Renal pelvis (tissue), 4 donors: ENCODE measurements around the gene SPATA31C1. TPM values are rescaled to one million over a fixed set of nuclear protein-coding genes. Genes with fewer than 3 reads are reported as not detected.
"Not testable (repeated sequence)": the region's sequence is repeated elsewhere in the genome, so short reads cannot be mapped to it uniquely, and the experiment has no call there.

Source experiments
- DNase-seq: peaks from one replicate; pipeline ENCODE4 v3.0.0-alpha.2; 2013
- polyA plus RNA-seq, 3 donors: library from polyadenylated mRNA; unstranded; fragments of 120-200 nt; gene quantifications; one replicate each; pipeline ENCODE4 v1.2.1, GENCODE V29; 2013; ENCODE audit not compliant: insufficient read length in 3 of 3

SPATA31C1 gene
- polyA plus RNA-seq, 3 donors: 0.55 to 0.80 (median 0.62) TPM

DNA sequence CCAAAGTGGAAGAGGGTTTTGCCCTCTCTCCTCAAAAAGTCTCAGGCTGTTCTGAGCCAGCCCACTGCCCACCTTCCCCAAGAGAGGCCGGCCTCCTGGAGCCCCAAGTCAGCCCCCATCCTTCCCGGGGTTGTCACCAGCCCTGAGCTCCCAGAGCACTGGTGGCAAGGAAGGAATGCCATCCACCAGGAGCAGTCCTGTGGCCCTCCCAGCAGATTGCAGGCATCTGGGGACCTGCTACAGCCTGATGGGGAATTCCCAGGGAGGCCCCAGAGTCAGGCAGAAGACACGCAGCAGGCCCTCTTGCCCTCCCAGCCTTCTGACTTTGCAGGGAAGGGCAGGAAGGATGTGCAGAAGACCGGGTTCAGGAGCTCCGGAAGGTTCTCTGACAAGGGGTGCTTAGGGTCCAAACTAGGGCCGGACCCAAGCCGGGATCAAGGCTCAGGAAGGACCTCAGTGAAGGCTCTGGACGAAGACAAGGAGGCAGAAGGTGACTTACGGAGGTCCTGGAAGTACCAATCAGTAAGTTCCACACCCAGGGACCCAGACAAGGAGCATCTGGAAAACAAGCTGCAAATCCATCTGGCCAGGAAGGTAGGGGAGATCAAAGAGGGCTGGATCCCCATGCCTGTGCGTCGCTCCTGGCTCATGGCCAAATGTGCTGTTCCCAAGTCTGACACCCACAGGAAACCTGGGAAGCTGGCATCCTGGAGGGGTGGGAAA lies 31.4 kb upstream of the SPATA31C1 start:
- DNase-seq: no peak

DNA sequence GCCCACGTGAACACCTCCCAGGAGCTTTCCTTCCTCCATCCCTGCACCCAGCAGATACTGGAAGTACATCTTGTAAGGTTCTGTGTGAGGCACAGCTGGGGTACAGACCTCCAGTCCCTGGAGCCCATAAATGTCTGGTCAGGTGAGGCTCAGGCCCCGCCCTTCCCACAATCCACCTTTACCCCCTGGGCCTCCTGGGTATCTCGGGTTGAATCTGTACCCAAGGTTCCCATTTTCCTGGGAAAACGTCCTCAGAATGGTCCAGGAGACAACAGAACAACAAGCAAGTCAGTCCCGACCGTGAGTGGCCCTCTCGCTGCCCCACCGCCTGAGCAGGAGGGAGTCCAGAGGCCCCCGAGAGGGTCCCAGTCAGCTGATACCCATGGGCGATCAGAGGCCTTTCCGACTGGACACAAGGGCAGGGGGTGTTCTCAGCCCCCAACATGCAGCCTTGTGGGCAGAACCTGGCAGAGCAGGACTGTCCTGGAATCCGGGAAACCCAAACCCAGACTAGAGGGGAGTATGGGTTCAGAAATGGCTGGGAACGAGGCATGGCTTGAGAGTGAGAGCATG lies 30.7 kb upstream of the SPATA31C1 start:
- no peak for DNase-seq

DNA sequence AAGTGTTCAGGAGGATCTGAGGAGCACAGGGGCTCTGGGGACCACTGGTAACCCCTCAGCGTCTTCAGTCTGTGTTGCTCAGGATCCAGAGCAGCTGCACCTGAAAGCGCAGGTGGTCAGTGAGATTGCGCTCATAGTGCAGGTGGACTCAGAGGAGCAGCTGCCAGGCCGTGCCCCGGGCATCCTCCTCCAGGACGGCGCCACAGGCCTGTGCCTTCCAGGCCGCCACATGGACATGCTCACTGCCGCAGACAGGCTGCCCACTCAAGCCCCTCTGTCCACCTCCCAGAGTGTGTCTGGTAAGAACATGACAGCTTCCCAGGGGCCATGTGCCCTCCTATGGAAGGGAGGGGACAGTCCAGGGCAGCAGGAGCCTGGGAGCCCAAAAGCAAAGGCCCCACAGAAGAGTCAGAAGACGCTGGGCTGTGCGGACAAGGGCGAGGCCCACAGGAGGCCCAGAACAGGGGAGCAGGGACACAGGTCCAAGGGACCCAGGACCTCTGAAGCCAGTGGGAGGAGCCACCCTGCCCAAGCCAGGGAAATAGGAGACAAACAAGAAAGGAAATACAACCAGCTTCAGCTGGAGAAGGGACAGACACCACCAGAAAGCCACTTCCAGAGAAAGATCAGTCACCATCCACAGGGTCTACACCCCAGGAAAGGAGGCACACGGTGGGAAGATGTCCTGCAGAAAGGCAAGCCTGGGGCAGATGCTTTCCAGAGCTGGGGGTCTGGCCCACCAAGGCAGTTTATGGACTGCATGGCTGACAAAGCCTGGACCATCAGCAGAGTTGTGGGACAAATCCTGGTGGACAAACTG lies 29.9 kb upstream of the SPATA31C1 start:
- DNase-seq: no peak

DNA sequence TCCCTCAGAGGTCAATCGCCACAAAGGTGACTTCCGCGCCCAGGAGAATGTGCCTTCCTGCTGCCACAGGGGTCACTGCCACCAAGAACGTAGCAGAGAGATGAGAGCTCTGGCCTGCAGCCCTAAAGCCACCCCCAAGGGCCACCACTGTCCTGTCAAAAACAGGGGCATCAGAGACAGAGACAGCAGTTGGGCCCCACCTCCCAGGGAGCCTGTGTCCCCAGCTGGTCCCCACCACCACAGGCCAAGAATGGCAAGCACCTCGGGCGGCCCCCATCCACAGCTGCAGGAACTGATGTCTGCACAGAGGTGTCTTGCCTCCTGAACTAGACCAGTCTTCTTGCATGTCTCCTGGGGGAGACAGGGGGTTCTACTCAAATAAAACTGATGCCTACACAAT lies 29.3 kb upstream of the SPATA31C1 start:
- DNase-seq: no peak

DNA sequence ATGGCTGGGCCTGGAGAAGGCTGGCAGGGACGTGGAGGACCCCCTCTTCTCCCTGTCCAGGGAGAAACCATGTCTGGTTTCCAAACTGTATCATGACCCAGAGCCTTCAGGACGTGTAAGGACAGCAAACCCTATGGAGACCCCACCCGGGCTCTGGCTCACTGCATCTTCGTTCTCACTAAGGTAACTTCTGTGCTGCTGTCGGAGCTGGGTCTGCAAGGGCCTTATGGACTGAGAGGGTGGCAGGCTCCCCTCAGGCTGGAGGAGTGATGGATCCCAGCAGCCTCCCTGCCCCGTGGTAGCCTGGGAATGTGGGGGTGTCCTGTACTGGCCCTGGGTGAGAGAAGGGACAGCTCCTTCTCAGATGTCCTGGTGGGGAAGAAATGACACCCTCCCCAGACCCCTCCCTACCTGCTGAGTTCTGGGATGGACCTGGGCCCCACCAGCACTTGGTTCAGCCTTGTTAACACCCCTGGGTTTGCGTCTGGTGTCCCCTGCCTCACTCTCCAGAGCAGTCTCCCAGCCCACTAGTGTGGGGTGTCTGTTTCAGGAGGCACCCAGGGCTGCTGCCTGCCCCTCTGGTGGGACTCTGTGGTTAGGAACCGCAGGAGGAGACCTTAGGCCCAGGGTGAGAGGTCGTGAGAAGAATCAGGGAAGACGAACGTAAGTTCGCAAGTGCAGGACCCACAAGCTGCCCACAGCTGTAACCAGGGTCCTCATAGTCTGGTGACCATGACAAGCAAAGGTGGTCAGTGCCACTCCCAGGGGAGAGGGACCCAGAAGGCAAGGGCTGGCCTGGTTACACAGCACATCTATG lies 28.5 kb upstream of the SPATA31C1 start:
- no peak for DNase-seq

DNA sequence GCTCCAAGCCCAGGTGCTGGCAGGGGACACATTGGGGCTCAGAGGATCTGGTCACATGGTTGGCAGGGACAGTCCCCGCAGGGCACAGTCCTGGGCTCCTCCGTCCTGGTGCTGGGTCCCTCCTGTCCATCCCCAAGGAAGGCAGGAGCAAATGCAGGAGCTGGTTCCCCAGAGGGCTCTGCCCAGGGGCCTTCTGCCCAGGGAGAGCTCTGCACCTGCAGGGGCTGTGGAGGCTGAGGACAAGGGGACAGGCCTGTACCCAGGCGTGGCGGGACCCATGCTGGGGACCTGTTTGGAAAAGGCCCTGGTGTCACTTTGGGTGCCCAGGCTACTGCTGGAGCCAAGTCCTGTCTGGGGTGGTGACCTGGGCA lies 27.9 kb upstream of the SPATA31C1 start:
- DNase-seq: no peak

DNA sequence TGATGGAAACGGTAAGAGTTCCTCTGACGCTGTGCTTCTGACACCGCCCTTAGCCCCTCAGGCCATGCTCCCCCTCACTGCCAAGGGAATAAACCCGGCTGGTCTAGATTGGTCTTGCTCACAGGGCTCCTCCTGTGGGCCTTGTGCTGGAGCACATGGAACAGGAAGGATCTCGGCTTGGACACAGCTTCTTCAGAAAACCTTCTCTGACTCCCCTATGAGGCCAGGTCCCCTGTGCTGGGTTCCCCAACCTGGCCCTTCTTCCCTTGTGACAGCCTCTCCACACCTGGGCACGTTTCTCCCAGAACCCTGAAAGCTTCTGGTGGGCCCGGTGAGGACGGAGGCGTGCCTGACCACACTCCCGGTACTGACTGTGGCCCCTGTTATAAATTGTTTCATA lies 26.9 kb upstream of the SPATA31C1 start:
- no peak for DNase-seq

DNA sequence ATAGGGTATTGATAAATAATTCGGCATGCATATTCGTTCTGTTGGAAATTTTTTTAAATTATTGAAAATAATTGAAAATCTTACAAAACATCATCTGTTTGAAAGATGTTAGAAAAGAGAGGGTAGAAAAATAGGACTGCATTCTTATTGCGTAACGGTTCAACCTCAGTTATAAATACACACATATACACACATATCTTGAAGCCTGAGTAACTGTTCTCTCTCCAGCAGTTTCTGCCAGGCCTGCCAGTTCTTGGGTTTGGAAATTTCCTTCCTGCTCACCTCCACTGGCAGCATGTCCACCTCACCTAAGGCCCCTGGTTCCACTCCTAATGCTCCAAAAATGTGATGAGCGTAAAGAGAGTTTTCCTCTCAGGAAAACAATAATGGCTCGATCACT lies 26.0 kb upstream of the SPATA31C1 start:
- no peak for DNase-seq

DNA sequence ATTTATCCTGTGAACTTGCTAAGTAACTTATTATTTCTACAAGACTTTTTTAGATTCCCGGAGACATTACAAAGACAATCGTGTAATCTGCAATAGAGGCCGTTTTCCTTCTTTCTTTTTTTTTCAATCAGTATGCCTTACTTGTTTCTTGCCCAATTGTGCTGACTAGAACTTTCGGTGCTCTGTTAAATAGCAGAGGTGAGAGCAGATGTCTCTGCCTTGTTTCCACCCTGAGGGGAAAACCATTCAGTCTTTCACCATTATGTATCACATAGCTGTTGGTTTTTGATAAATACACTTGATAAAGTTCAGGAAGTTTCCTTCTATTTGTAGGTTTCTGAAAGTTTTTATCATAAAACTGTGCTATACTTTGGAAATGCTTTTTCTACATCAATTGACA lies 24.8 kb upstream of the SPATA31C1 start:
- no peak for DNase-seq

DNA sequence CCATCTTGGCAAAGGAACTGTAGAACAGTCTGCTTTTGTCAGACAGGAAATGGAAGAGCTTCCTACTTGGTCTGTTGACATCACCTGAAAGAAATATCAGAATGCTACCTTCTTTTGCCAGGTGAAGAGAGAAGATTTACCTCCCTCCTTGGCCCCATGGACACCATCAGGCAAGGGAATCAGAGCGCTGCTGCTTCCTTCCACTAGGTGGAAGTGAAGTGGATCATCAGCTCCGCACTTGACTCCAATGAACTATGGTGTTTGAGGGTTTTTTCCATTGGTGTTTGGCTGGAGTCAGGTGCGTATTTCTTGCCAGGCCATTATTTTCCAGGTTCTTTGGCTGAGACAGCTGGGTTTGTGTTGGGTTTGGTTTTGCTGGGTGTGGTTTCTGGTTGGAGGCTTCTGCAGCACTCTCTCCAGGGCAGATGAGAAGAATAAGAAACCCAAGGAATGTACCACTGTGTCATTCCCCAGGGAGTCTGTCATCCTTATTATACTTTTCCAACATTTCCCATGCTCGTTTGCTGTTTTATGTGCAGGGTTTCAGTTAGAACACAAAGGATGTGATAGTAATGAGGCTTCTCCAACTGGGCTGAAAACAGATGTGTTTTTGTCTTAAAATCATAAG lies 22.6 kb upstream of the SPATA31C1 start:
- no peak for DNase-seq

DNA sequence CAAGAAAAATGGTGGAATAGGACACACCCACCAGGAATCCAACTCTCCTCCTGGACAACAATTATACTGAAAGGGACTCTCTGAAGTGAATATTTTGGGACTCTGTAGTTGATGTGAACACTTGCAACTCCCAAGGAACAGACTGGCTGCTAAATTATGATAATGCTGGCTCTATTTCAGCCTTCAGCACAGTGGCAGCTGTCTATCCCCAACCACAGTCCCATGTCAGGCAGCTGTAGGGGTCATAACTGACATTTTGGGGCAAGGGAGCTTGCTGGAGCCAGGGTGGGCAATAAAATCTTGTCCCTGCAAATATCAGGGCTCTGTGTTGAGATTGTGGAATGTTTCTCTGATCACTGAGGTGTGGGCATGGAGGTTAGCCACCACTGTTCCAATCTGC lies 20.9 kb upstream of the SPATA31C1 start:
- DNase-seq: no peak

DNA sequence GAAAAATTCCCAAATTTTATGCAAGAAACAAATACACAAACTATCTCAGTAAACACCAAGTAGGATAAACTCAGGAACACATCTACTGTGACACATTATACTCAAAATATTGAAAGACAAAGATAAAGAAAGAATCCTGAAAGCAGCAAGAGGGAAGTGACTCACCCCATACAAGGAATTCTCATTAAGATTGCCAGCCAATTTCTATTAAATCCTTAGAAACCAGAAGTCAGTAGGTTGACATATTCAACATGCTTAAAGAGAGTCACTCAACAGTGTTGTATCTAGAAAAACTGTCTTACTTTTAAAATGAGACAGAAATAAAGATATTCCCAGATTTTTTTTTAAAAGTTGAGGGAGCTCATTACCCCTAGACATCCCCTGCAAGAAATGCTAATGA lies 19.6 kb upstream of the SPATA31C1 start:
- no peak for DNase-seq

DNA sequence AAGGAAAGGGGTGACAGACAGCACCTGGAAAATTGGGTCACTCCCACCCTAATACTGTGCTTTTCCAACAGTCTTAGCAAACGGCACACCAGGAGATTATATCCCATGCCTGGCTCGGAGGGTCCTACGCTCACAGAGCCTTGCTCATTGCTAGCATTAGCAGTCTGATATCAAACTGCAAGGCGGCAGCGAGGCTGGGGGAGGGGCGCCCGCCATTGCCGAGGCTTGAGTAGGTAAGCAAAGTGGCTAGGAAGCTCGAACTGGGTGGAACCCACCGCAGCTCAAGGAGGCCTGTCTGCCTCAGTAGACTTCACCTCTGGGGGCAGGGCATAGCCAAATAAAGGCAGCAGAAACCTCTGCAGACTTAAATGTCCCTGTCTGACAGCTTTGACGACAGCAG lies 15.4 kb upstream of the SPATA31C1 start:
- DNase-seq: not testable (repeated sequence)

DNA sequence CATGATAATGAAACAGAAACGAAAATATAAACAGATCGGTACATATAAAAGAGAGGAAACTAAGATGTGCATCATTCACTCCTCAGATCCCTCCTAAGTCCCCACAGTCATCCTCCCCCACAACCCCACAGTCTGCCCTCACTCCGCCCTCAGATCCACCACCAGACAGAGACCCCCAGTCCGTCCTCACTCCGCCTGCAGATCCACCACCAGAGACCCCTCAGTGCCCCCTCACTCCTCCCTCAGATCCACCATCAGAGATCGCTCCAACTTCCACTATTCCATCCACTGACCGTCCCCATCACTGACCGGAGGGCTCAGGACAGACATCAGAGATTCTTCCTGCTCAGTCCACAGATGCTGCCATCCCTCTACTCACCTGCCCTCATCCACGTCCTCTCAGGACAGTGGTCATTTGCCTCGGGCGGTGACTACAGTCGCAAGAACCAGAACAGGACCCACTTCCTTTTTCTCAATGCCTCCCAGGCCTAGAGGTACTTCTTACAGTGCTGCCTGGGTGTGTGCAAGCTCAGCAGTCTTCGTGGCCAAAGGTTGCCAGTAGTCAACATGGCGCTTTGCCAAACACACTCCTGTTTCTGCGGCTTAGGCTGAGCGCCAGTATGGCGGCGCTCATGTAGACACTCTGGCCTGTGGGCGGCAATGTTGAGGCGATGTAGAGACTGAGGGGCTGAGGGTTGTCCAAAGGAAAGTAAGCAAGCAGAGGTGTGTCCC lies 8.3 kb upstream of the SPATA31C1 start:
- DNase-seq: no peak

DNA sequence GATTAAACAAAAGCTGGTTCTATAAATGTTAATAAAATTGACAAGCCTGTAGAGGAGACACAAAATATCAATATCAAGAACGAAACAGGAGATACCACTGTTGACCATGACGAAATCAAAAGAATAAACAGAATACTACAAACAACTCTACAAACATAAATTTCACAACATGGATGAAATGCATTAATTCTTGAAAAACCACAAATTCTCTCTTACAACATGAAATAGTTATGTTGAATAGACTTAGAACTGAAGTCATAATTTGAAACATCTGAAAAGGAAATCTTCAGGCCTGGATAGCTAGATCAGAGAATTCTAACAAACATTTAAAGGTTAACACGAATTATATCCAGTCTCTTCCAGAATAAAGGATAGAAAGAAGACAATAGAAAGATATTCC lies 6.9 kb upstream of the SPATA31C1 start:
- no peak for DNase-seq

DNA sequence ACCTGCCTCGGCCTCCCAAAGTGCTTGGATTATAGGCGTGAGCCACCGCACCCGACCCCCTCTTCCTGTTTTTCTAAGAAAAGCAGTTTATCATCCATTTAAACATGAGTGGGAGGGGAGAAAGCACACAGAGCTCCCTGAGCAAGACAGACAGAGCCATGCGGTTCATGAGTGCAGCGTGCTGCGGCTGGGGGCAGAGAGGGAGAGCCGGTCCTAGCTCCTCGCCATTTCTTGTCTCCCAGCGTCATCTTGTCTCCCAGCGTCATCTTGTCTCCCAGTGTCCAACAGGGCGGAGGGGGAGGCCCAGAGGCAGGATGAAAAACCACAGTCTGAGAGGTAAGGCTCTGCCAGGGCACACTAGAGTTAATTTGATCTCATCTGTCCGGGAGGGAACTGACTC lies 1.3 kb downstream of the SPATA31C1 start:
- DNase-seq: peak; percentile 33

DNA sequence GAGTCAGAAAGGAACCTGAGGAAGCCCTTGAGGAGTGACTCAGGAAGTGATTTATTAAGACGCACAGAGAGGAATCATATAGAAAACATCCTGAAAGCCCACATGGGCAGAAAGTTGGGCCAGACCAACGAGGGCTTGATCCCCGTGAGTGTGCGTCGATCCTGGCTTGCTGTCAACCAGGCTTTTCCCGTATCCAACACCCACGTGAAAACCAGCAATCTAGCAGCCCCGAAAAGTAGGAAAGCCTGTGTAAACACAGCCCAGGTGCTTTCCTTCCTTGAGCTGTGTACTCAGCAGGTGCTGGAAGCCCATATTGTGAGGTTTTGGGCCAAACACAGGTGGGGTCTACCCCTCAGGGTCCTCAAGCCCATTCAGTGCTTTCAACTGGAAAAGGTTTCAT lies 3.8 kb downstream of the SPATA31C1 start:
- not testable (repeated sequence) for DNase-seq

DNA sequence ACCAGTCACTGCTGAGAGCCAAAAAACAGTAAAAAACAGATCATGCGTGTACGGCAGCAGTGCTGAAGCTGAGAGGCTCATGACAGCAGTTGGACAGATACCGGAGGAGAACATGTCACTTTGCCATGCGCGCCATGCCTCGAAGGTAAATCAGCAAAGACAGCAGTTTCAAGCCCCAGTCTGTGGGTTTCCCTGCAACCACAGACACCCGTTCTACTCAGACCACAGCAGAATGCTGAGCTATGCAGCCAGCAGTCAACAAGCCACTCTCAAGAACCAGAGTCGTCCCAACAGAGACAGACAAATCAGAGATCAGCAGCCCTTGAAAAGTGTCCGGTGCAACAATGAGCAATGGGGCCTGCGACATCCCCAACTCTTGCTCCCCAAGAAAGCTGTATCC lies 5.2 kb downstream of the SPATA31C1 start:
- DNase-seq: not testable (repeated sequence)

DNA sequence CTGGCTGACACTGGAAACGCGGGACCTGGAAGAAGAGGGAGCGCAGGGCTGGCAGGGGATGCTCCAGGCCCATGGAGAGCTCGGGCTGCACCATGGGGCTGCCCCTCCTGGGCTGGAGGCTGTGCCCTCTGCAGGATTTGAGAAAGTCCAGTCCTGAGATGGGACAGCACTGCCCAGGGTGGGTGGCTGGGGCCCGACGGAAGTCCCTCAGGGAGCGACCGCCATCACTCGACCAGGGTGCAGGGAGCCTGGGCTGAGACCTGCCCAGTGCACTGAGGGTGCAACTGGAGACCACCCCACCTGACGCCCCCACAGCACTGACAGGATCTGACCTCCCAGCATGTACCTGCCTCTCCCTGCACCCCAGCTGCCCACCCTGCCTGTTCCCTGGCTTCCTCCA lies 7.1 kb downstream of the SPATA31C1 start:
- not testable (repeated sequence) for DNase-seq

DNA sequence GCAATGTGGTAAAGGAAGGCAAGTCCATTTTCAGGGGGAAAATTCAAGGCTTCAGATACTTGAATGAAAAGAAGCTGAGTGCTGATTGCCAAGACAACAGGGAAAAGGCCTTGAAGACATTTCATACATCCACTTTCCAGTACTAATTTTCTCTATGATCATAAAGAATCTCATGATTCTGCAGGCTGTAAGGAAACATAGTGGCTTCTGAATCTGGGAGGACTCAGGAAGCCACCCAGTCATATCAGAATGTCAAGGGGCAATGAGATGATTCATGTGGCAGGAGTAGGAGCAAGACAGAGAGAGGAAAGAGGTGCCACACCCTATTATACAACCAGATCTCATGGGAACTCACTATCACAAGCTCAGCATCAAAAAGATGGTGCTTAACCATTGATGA lies 11.4 kb downstream of the SPATA31C1 start:
- not testable (repeated sequence) for DNase-seq

DNA sequence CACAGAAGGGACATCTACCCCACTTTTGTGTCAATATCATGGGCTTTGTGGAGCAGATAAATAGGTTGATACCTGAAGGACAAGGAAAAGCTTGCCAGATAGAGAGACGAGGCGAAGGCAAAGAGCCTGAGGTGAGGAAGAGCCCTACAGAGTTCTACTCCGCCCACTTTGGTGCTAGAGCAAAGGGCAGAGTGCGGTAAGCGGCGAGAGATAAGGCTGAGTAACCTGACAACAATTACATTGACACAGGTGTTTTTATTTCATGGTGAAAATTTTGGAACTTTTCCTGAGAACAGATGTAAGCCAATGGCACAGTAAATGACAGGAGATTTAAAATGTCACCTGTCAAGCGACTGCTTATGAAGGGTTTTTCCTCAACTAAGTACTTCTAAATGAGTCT lies 16.7 kb downstream of the SPATA31C1 start:
- DNase-seq: not testable (repeated sequence)
